OCI-LY1 (cell line): ENCODE data around the gene CACNA1E.

Source experiments
- H2AFZ ChIP-seq: fragments of 200-600 bp; sonication (generic), shearing (Covaris generic); 2 replicates; pipeline ENCODE4 v1.6.0; 2014; ENCODE audit warnings: antibody characterized with exemption, mild to moderate bottlenecking, low read length
- H3F3A ChIP-seq: fragments of 200-600 bp; sonication (generic), shearing (Covaris generic); 2 replicates; pipeline ENCODE4 v1.6.0; 2014; ENCODE audit warnings: mild to moderate bottlenecking, antibody characterized with exemption, low read length, moderate library complexity; ENCODE audit not compliant: insufficient read depth
- H3K27ac ChIP-seq: fragments of 200-600 bp; sonication (generic); 2 replicates; pipeline ENCODE4 v1.5.1; 2014; ENCODE audit warnings: low read length, mixed run types, mild to moderate bottlenecking, low read depth; ENCODE audit not compliant: poor library complexity, severe bottlenecking
- H3K27me3 ChIP-seq: fragments of 200-600 bp; sonication (generic); 2 replicates; pipeline ENCODE4 v1.6.0; 2014; ENCODE audit warnings: antibody characterized with exemption, mild to moderate bottlenecking, low read length, moderate library complexity; ENCODE audit not compliant: insufficient read depth
- H3K36me3 ChIP-seq: fragments of 200-600 bp; sonication (generic); 2 replicates; pipeline ENCODE4 v1.6.1; 2014; ENCODE audit warnings: mild to moderate bottlenecking, antibody characterized with exemption, low read length, moderate library complexity, mixed read lengths; ENCODE audit not compliant: insufficient read depth
- H3K4me1 ChIP-seq: fragments of 200-600 bp; sonication (generic); 2 replicates; pipeline ENCODE4 v1.5.1; 2014; ENCODE audit warnings: mild to moderate bottlenecking, low read length, moderate library complexity; ENCODE audit not compliant: insufficient read depth, severe bottlenecking
- H3K4me2 ChIP-seq: fragments of 200-600 bp; sonication (generic), shearing (Covaris generic); 2 replicates; pipeline ENCODE4 v1.6.1; 2014; ENCODE audit warnings: low read length
- H3K4me3 ChIP-seq: fragments of 200-600 bp; sonication (generic); 2 replicates; pipeline ENCODE4 v1.5.1; 2014; ENCODE audit warnings: low read length, low read depth, mild to moderate bottlenecking, mixed read lengths; ENCODE audit not compliant: poor library complexity, severe bottlenecking
- H3K79me2 ChIP-seq: fragments of 200-600 bp; shearing (Covaris generic); 2 replicates; pipeline ENCODE4 v1.6.1; 2016; ENCODE audit warnings: mixed run types, low read length, mixed read lengths; ENCODE audit not compliant: insufficient read depth
- H3K9ac ChIP-seq: fragments of 200-600 bp; sonication (generic), shearing (Covaris generic); 2 replicates; pipeline ENCODE4 v1.6.1; 2014; ENCODE audit warnings: mild to moderate bottlenecking, low read length, mixed read lengths
- H3K9me2 ChIP-seq: fragments of 200-600 bp; sonication (generic), shearing (Covaris generic); 2 replicates; pipeline ENCODE4 v1.6.1; 2014; ENCODE audit warnings: low read depth, mild to moderate bottlenecking, low read length, mixed read lengths
- H3K9me3 ChIP-seq: fragments of 200-600 bp; shearing (Covaris generic); 2 replicates; pipeline ENCODE4 v1.6.1; 2014; ENCODE audit warnings: low read length, mixed read lengths
- H4K20me1 ChIP-seq: fragments of 200-600 bp; sonication (generic), shearing (Covaris generic); 2 replicates; pipeline ENCODE4 v1.6.0; 2016; ENCODE audit warnings: mild to moderate bottlenecking, low read length; ENCODE audit not compliant: insufficient read depth
- CTCF ChIP-seq: fragments of 200-600 bp; sonication (generic), shearing (Covaris generic); IDR thresholded peaks from 2 replicates; pipeline ENCODE4 v1.5.1; 2017; ENCODE audit warnings: mild to moderate bottlenecking, antibody characterized with exemption, low read length, moderate library complexity, mixed read lengths
- EZH2 ChIP-seq: fragments of 200-600 bp; sonication (generic), shearing (Covaris generic); IDR thresholded peaks from 2 replicates; pipeline ENCODE4 v1.8.0; 2017; ENCODE audit warnings: borderline replicate concordance, mixed run types, mild to moderate bottlenecking, antibody characterized with exemption, low read length, moderate library complexity, mixed read lengths

Gene CACNA1E

GRCh38 chr1:181508486-181509165 is 25.3 kb downstream of the CACNA1E start:
- Histone ChIP-seq H3K36me3 (no peaks in the 10 kb centered on the region), H3K9me2 (no peaks in the 10 kb centered on the region), H3F3A (no peaks in the 10 kb centered on the region), H3K27ac (no peak overlapping the region), H2AFZ (no peak overlapping the region), H3K27me3 (no peaks in the 10 kb centered on the region), H3K79me2 (no peaks in the 10 kb centered on the region), H3K4me2 (no peak overlapping the region), H4K20me1 (no peaks in the 10 kb centered on the region), H3K9me3 (no peaks in the 10 kb centered on the region), H3K4me3 (no peak overlapping the region), H3K9ac (no peak overlapping the region), H3K4me1 (peaks cover 14% of the 10 kb centered on the region)
- TF ChIP-seq CTCF: no peak
- TF ChIP-seq EZH2: no peak

GRCh38 chr1:181513786-181514297 is 30.5 kb downstream of the CACNA1E start:
- Histone ChIP-seq H3K9me3 (no peaks in the 10 kb centered on the region), H3K9me2 (no peaks in the 10 kb centered on the region), H3K36me3 (no peaks in the 10 kb centered on the region), H3K79me2 (no peaks in the 10 kb centered on the region), H3K4me1 (no peaks in the 10 kb centered on the region), H3F3A (no peaks in the 10 kb centered on the region), H3K4me2 (no peak overlapping the region), H3K27ac (no peak overlapping the region), H2AFZ (no peak overlapping the region), H3K9ac (no peak overlapping the region), H3K27me3 (no peaks in the 10 kb centered on the region), H3K4me3 (no peak overlapping the region), H4K20me1 (no peaks in the 10 kb centered on the region)
- no peak for TF ChIP-seq CTCF
- TF ChIP-seq EZH2: no peak

GRCh38 chr1:181514298-181515290 is 31.3 kb downstream of the CACNA1E start:
- no peaks in the 10 kb centered on the region for H3K9me3 ChIP-seq
- no peaks in the 10 kb centered on the region for H3K36me3 ChIP-seq
- no peaks in the 10 kb centered on the region for H3K27me3 ChIP-seq
- no peaks in the 10 kb centered on the region for H3K79me2 ChIP-seq
- H3K4me3 ChIP-seq: no peak overlapping the region
- TF ChIP-seq EZH2 (no peak), CTCF (no peak)
- H3K4me1 ChIP-seq: no peaks in the 10 kb centered on the region
- no peaks in the 10 kb centered on the region for H3K9me2 ChIP-seq
- H3K27ac ChIP-seq: no peak overlapping the region
- H3K4me2 ChIP-seq: no peak overlapping the region
- no peak overlapping the region for H2AFZ ChIP-seq
- no peaks in the 10 kb centered on the region for H4K20me1 ChIP-seq
- H3F3A ChIP-seq: no peaks in the 10 kb centered on the region
- no peak overlapping the region for H3K9ac ChIP-seq
